SK-N-MC (cell line): ENCODE data around the gene C19orf67.

Experiments
- EZH2 ChIP-seq: fragments of 200-600 bp; sonication (generic); IDR thresholded peaks from one replicate; pipeline ENCODE4 v1.6.1; 2017; ENCODE audit warnings: antibody characterized with exemption
- FOXP2 ChIP-seq: optimal IDR thresholded peaks from 2 replicates; pipeline ENCODE3; 2011; ENCODE audit warnings: mild to moderate bottlenecking, moderate library complexity; ENCODE audit not compliant: insufficient read depth; ENCODE audit errors: extremely low read length, control extremely low read depth
- POLR2AphosphoS5 ChIP-seq: IDR thresholded peaks from 2 replicates; pipeline ENCODE4 v1.6.1; 2012; ENCODE audit warnings: mild to moderate bottlenecking, low read depth, low read length, borderline replicate concordance

DNA sequence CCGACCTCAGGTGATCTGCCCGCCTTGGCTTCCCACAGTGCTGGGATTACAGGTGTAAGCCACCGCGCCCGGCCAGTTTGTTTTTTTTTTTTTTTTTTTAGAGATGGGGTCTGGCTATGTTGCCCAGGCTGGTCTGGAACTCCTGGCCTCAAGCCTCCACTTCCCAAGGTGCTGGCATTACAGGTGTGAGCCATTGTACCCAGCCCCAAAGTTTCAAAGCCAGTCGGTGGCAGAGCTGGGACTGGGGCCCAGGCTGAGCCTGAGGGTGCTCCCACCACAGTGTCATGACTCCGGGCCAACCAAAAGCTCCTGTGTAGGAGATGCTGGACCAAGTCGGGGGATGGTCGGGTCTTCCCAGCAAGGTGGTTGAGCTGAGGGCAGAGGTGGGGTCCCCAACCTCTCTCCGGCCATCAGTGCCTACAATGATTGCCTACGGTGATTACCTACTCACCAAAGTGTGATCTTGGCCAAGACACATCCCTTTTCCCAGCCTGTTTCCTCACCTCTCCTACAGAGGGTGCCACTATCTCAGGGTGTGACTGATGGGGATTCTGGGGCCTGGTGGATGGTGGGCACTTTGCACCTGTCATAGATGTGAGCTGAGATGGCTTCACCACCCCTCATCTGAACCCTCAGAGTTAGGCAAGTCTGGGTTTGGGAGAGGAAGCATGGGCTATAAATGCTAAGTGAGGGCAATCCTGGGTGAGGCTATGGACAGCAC is 10.8 kb upstream of the C19orf67 start:
- no peak for TF ChIP-seq EZH2
- TF ChIP-seq POLR2AphosphoS5, result no peak
- no peak for TF ChIP-seq FOXP2
